Skin epidermis (tissue), 12 donors: ENCODE data around the gene HTR6.

Experiments
- H3K27ac ChIP-seq, 21 experiments: fragments of 200-600 bp; sonication (generic) in 11 of 21; one replicate each; pipeline ENCODE4 v1.5.0; 2020; ENCODE audit warnings: mild to moderate bottlenecking in 3 of 21, inconsistent platforms in 2 of 21, moderate library complexity in 2 of 21
- H3K4me3 ChIP-seq, 7 experiments: fragments of 200-600 bp; sonication (generic) in 2 of 7; one replicate each; pipeline ENCODE4 v1.5.0; 2020; ENCODE audit warnings: inconsistent platforms in 2 of 7, mild to moderate bottlenecking in 2 of 7, moderate library complexity in 1 of 7

HTR6 gene

GRCh38 chr1:19706136-19706535, 41.5 kb downstream of the HTR6 start:
- no peak overlapping the region for H3K27ac ChIP-seq

GRCh38 chr1:19708567-19709110, 44.0 kb downstream of the HTR6 start:
- no peak overlapping the region for H3K4me3 ChIP-seq

More at GRCh38 chr1:19706136-19706535, 41.5 kb downstream of the HTR6 start:
- H3K4me3 ChIP-seq = no peak overlapping the region

GRCh38 chr1:19709260-19709793, 44.7 kb downstream of the HTR6 start:
- no peak overlapping the region for H3K4me3 ChIP-seq
- H3K27ac ChIP-seq = no peak overlapping the region

More at GRCh38 chr1:19708567-19709110, 44.0 kb downstream of the HTR6 start:
- H3K27ac ChIP-seq = no peak overlapping the region

GRCh38 chr1:19710825-19711611, 46.3 kb downstream of the HTR6 start:
- H3K27ac ChIP-seq = no peak overlapping the region

GRCh38 chr1:19712928-19713327, 48.3 kb downstream of the HTR6 start:
- H3K4me3 ChIP-seq = no peak overlapping the region

More at GRCh38 chr1:19710825-19711611, 46.3 kb downstream of the HTR6 start:
- no peak overlapping the region for H3K4me3 ChIP-seq

GRCh38 chr1:19715334-19716203, 50.9 kb downstream of the HTR6 start:
- H3K4me3 ChIP-seq = no peak overlapping the region
- H3K27ac ChIP-seq = no peak overlapping the region

More at GRCh38 chr1:19712928-19713327, 48.3 kb downstream of the HTR6 start:
- H3K27ac ChIP-seq = no peak overlapping the region

- Histone ChIP-seq H3K27ac (no peak overlapping the region), H3K4me3 (no peak overlapping the region)
These were observed 52.8 kb downstream of the HTR6 start for GRCh38 chr1:19717467-19717866.

- no peak overlapping the region for H3K27ac ChIP-seq
- H3K4me3 ChIP-seq = no peak overlapping the region
These were observed 55.5 kb downstream of the HTR6 start for GRCh38 chr1:19720174-19720573.

GRCh38 chr1:19720973-19721372, 56.3 kb downstream of the HTR6 start:
- Histone ChIP-seq H3K27ac (no peak overlapping the region), H3K4me3 (no peak overlapping the region)

GRCh38 chr1:19723874-19724273, 59.2 kb downstream of the HTR6 start:
- H3K27ac ChIP-seq = no peak overlapping the region
- H3K4me3 ChIP-seq = no peak overlapping the region

- H3K27ac ChIP-seq = no peak overlapping the region
These were observed 60.9 kb downstream of the HTR6 start for GRCh38 chr1:19725606-19726005.

GRCh38 chr1:19728413-19729145, 63.9 kb downstream of the HTR6 start:
- Histone ChIP-seq H3K27ac (no peak overlapping the region), H3K4me3 (no peak overlapping the region)

More at GRCh38 chr1:19725606-19726005, 60.9 kb downstream of the HTR6 start:
- H3K4me3 ChIP-seq = no peak overlapping the region

- no peak overlapping the region for H3K4me3 ChIP-seq
- no peak overlapping the region for H3K27ac ChIP-seq
These were observed 65.6 kb downstream of the HTR6 start for GRCh38 chr1:19730232-19730631.
